GM18502 (cell line): ENCODE results near the gene PLCB1.

ENCODE experiments used
- ATAC-seq: cut with Tn5 transposase; IDR thresholded peaks from one replicate; pipeline ENCODE4 v1.9.1; 2021; ENCODE audit warnings: mild to moderate bottlenecking; ENCODE audit not compliant: unreplicated experiment, poor library complexity

PLCB1 gene

GRCh38 chr20:8128291-8129060 is 3.6 kb upstream of the PLCB1 start:
- no peak for ATAC-seq

GRCh38 chr20:8129211-8129976 is 2.7 kb upstream of the PLCB1 start:
- no peak for ATAC-seq

- ATAC-seq = no peak
Measured at GRCh38 chr20:8130840-8131526, 1.1 kb upstream of the PLCB1 start.

- ATAC-seq = no peak
Measured at GRCh38 chr20:8132484-8133309, 631 bp downstream of the PLCB1 start.

GRCh38 chr20:8133310-8133768 is 1.3 kb downstream of the PLCB1 start:
- ATAC-seq = no peak

GRCh38 chr20:8133851-8134451 is 1.9 kb downstream of the PLCB1 start:
- ATAC-seq = no peak

GRCh38 chr20:8139899-8140298 is 7.8 kb downstream of the PLCB1 start:
- ATAC-seq = no peak

GRCh38 chr20:8143474-8143873 is 11.4 kb downstream of the PLCB1 start:
- ATAC-seq = no peak

- ATAC-seq = no peak
Measured at GRCh38 chr20:8144282-8145245, 12.5 kb downstream of the PLCB1 start.

GRCh38 chr20:8145246-8146168 is 13.4 kb downstream of the PLCB1 start:
- ATAC-seq = no peak

GRCh38 chr20:8147476-8147875 is 15.4 kb downstream of the PLCB1 start:
- no peak for ATAC-seq

- no peak for ATAC-seq
Measured at GRCh38 chr20:8148501-8148900, 16.4 kb downstream of the PLCB1 start.

- no peak for ATAC-seq
Measured at GRCh38 chr20:8150591-8150990, 18.5 kb downstream of the PLCB1 start.

- no peak for ATAC-seq
Measured at GRCh38 chr20:8151372-8151771, 19.3 kb downstream of the PLCB1 start.

GRCh38 chr20:8152183-8152582 is 20.1 kb downstream of the PLCB1 start:
- ATAC-seq = no peak

- no peak for ATAC-seq
Measured at GRCh38 chr20:8152847-8153246, 20.8 kb downstream of the PLCB1 start.

- ATAC-seq = peak; percentile 59
Measured at GRCh38 chr20:8153281-8153908, 21.3 kb downstream of the PLCB1 start.
